COLO668 (cell line): ENCODE results near the gene VPS26C.

Experiments
- DNase-seq: peaks from one replicate; lab custom pipeline; 2025; ENCODE audit not compliant: unreplicated experiment; lab: John Stamatoyannopoulos, UW

VPS26C gene

GRCh38 chr21:37266515-37267221, 466 bp downstream of the VPS26C start:
- peak; percentile 96 for DNase-seq

- DNase-seq = no peak
Measured at GRCh38 chr21:37264808-37265207, 2.3 kb downstream of the VPS26C start.

GRCh38 chr21:37263827-37264600, 3.1 kb downstream of the VPS26C start:
- DNase-seq = no peak

- no peak for DNase-seq
Measured at GRCh38 chr21:37259426-37259825, 7.7 kb downstream of the VPS26C start.

GRCh38 chr21:37257967-37258877, 8.9 kb downstream of the VPS26C start:
- peak; percentile 26 for DNase-seq

- no peak for DNase-seq
Measured at GRCh38 chr21:37257511-37257966, 9.6 kb downstream of the VPS26C start.

GRCh38 chr21:37253991-37254390, 13.1 kb downstream of the VPS26C start:
- no peak for DNase-seq

GRCh38 chr21:37251294-37251634, 15.9 kb downstream of the VPS26C start:
- no peak for DNase-seq

GRCh38 chr21:37249112-37249904, 17.8 kb downstream of the VPS26C start:
- no peak for DNase-seq

GRCh38 chr21:37248298-37248697, 18.8 kb downstream of the VPS26C start:
- no peak for DNase-seq

GRCh38 chr21:37245151-37245550, 22.0 kb downstream of the VPS26C start:
- no peak for DNase-seq

GRCh38 chr21:37244501-37245095, 22.5 kb downstream of the VPS26C start:
- DNase-seq = no peak

GRCh38 chr21:37243961-37244360, 23.2 kb downstream of the VPS26C start:
- DNase-seq = no peak

- DNase-seq = no peak
Measured at GRCh38 chr21:37241426-37241825, 25.7 kb downstream of the VPS26C start.

GRCh38 chr21:37240978-37241377, 26.2 kb downstream of the VPS26C start:
- DNase-seq = no peak

- DNase-seq = no peak
Measured at GRCh38 chr21:37237764-37238163, 29.4 kb downstream of the VPS26C start.

GRCh38 chr21:37237346-37237745, 29.8 kb downstream of the VPS26C start:
- DNase-seq = no peak

GRCh38 chr21:37233551-37234146, 33.5 kb downstream of the VPS26C start:
- peak; percentile 87 for DNase-seq

- DNase-seq = no peak
Measured at GRCh38 chr21:37232274-37233018, 34.7 kb downstream of the VPS26C start.
